DOHH2 (cell line): ENCODE data around the gene ZRANB3.

Experiments
- CTCF ChIP-seq: fragments of 200-600 bp; sonication (generic); IDR thresholded peaks from one replicate; pipeline ENCODE4 v1.5.1; 2014; ENCODE audit warnings: antibody characterized with exemption, mild to moderate bottlenecking, low read depth, low read length; ENCODE audit not compliant: poor library complexity, severe bottlenecking
- EZH2phosphoT487 ChIP-seq: fragments of 200-600 bp; sonication (generic); IDR thresholded peaks from 2 replicates; pipeline ENCODE4 v1.6.1; 2017; ENCODE audit warnings: borderline replicate concordance, mild to moderate bottlenecking, antibody characterized with exemption, low read length, moderate library complexity, mixed read lengths

GRCh38 chr2:135485441-135485840, 45.6 kb downstream of the ZRANB3 start:
- TF ChIP-seq CTCF (no peak), EZH2phosphoT487 (no peak)
